SK-N-SH (cell line): ENCODE measurements around the gene TAF6. TPM values are rescaled to one million over a fixed set of nuclear protein-coding genes. Genes with fewer than 3 reads are reported as not detected.

Experiments used
- CTCF ChIA-PET: fragments of 300-600, 350-600 bp; formaldehyde crosslinking; extraction: SDS; loops from one replicate; lab custom pipeline; 2021; lab: Yijun Ruan, JAX
- POLR2A ChIA-PET: fragments of 350-600 bp; sonication (Branson Sonifier 250); formaldehyde crosslinking; extraction: SDS; loops from one replicate; lab custom pipeline; 2020; ENCODE audit warnings: antibody characterized with exemption, inconsistent platforms; lab: Yijun Ruan, JAX
- DNase-seq: peaks from one replicate; pipeline ENCODE4 v3.0.0; 2012
- H2AFZ ChIP-seq: fragments of 200-600 bp; sonication (generic); 2 replicates; pipeline ENCODE4 v1.8.1; 2016; ENCODE audit warnings: antibody characterized with exemption, mild to moderate bottlenecking, low read depth
- H3F3A ChIP-seq: fragments of 200-600 bp; sonication (generic); replicated peaks from 2 replicates; pipeline ENCODE3; 2016; ENCODE audit warnings: antibody characterized with exemption, mild to moderate bottlenecking; ENCODE audit not compliant: insufficient read depth
- H3K27ac ChIP-seq, 2 experiments: fragments of 200-500 bp in 1 of 2; fragments of 200-600 bp in 1 of 2; sonication (Bioruptor generic) in 1 of 2; sonication (generic), shearing (Covaris generic) in 1 of 2; 2 replicates each; pipeline versions ENCODE4 v1.5.1 to v1.6.1; 2014 to 2016; ENCODE audit warnings: low read depth in 2 of 2, inconsistent platforms in 1 of 2, low read length in 1 of 2, mild to moderate bottlenecking in 1 of 2, mixed read lengths in 1 of 2
- H3K27me3 ChIP-seq: fragments of 200-600 bp; sonication (generic), shearing (Covaris generic); 2 replicates; pipeline ENCODE4 v1.6.1; 2016; ENCODE audit warnings: mixed run types; ENCODE audit not compliant: insufficient read depth
- H3K36me3 ChIP-seq, 2 experiments: fragments of 200-500 bp in 1 of 2; fragments of 200-600 bp in 1 of 2; sonication (Bioruptor generic) in 1 of 2; sonication (generic) in 1 of 2; replicated peaks in 1 of 2; 2 replicates each; pipeline versions ENCODE3 to v1.5.1; 2014 to 2016; ENCODE audit warnings: low read length in 1 of 2, mild to moderate bottlenecking in 1 of 2; ENCODE audit not compliant: insufficient read depth in 2 of 2, control insufficient read depth in 1 of 2
- H3K4me1 ChIP-seq, 2 experiments: fragments of 200-500 bp in 1 of 2; fragments of 200-600 bp in 1 of 2; sonication (Bioruptor generic) in 1 of 2; sonication (generic), shearing (Covaris generic) in 1 of 2; 2 replicates each; pipeline versions ENCODE4 v1.5.1 to v1.6.1; 2014 to 2016; ENCODE audit warnings: low read depth in 1 of 2, low read length in 1 of 2, mixed run types in 1 of 2; ENCODE audit not compliant: insufficient read depth in 2 of 2, control insufficient read depth in 1 of 2
- H3K4me2 ChIP-seq: fragments of 200-600 bp; sonication (generic), shearing (Covaris generic); 2 replicates; pipeline ENCODE4 v1.6.1; 2017; ENCODE audit warnings: mixed run types
- H3K4me3 ChIP-seq, 2 experiments: fragments of 200-500 bp in 1 of 2; fragments of 200-600 bp in 1 of 2; sonication (Bioruptor generic) in 1 of 2; sonication (generic), shearing (Covaris generic) in 1 of 2; 2 replicates each; pipeline versions ENCODE4 v1.5.1 to v1.8.1; 2014 to 2016; ENCODE audit warnings: low read depth in 2 of 2, inconsistent platforms in 1 of 2, low read length in 1 of 2, mild to moderate bottlenecking in 1 of 2, mixed read lengths in 1 of 2, moderate library complexity in 1 of 2
- H3K79me2 ChIP-seq: fragments of 200-600 bp; sonication (generic); 2 replicates; pipeline ENCODE4 v1.8.1; 2017; ENCODE audit warnings: mild to moderate bottlenecking; ENCODE audit not compliant: insufficient read depth
- H3K9ac ChIP-seq: fragments of 200-600 bp; sonication (generic); 2 replicates; pipeline ENCODE4 v1.6.1; 2017; ENCODE audit warnings: mixed run types
- H3K9me2 ChIP-seq: fragments of 200-600 bp; sonication (generic); 2 replicates; pipeline ENCODE4 v1.6.1; 2017; ENCODE audit warnings: mixed run types
- H3K9me3 ChIP-seq: fragments of 200-600 bp; sonication (generic); 2 replicates; pipeline ENCODE4 v1.6.1; 2017; ENCODE audit warnings: mixed run types, mild to moderate bottlenecking, moderate library complexity
- H4K20me1 ChIP-seq: fragments of 200-600 bp; sonication (generic); 2 replicates; pipeline ENCODE4 v1.6.1; 2017; ENCODE audit warnings: mild to moderate bottlenecking, mixed run types; ENCODE audit not compliant: insufficient read depth
- CTCF ChIP-seq: fragments of 200-600 bp; sonication (generic); IDR thresholded peaks from 2 replicates; pipeline ENCODE4 v1.6.1; 2017; ENCODE audit warnings: antibody characterized with exemption, mild to moderate bottlenecking, moderate library complexity
- ELF1 ChIP-seq: IDR thresholded peaks from 2 replicates; pipeline ENCODE4 v1.4.0; 2012
- FOSL2 ChIP-seq: IDR thresholded peaks from 2 replicates; pipeline ENCODE4 v1.4.0; 2012; ENCODE audit warnings: low read depth, mild to moderate bottlenecking, moderate library complexity, borderline replicate concordance
- FOXJ3 ChIP-seq: sonication (generic); formaldehyde crosslinking; IDR thresholded peaks from 2 replicates; pipeline ENCODE4 v1.5.1; 2020; ENCODE audit warnings: mild to moderate bottlenecking, missing genetic modification reagents
- IRF3 ChIP-seq: fragments of 150-350 bp; IDR thresholded peaks from 2 replicates; pipeline ENCODE4 v1.6.1; 2016; ENCODE audit warnings: mild to moderate bottlenecking, low read depth, low read length
- JUND ChIP-seq: IDR thresholded peaks from 2 replicates; pipeline ENCODE4 v1.4.0; 2012
- MAX ChIP-seq: IDR thresholded peaks from 2 replicates; pipeline ENCODE4 v1.4.0; 2012; ENCODE audit warnings: low read depth
- MEF2A ChIP-seq: IDR thresholded peaks from 2 replicates; pipeline ENCODE4 v1.4.0; 2012; ENCODE audit warnings: low read depth, borderline replicate concordance
- MXI1 ChIP-seq: IDR thresholded peaks from 2 replicates; pipeline ENCODE4 v1.6.1; 2012; ENCODE audit warnings: mild to moderate bottlenecking, low read depth, low read length, improper control_type of control experiment
- NFIC ChIP-seq: IDR thresholded peaks from 2 replicates; pipeline ENCODE4 v1.4.0; 2012; ENCODE audit warnings: borderline replicate concordance
- NRF1 ChIP-seq: IDR thresholded peaks from 2 replicates; pipeline ENCODE4 v1.6.1; 2012; ENCODE audit warnings: low read depth, mild to moderate bottlenecking, low read length
- PBX3 ChIP-seq: IDR thresholded peaks from 2 replicates; pipeline ENCODE4; 2012
- POLR2AphosphoS5 ChIP-seq: IDR thresholded peaks from 2 replicates; pipeline ENCODE4 v1.6.1; 2012; ENCODE audit warnings: low read depth, low read length
- RAD21 ChIP-seq: IDR thresholded peaks from 2 replicates; pipeline ENCODE4 v1.6.1; 2012; ENCODE audit warnings: mild to moderate bottlenecking, low read length
- RCOR1 ChIP-seq: fragments of 150-350 bp; IDR thresholded peaks from 2 replicates; pipeline ENCODE4 v1.6.1; 2017; ENCODE audit warnings: antibody characterized with exemption, low read length
- REST ChIP-seq: IDR thresholded peaks from 2 replicates; pipeline ENCODE4 v1.6.1; 2012; ENCODE audit warnings: mild to moderate bottlenecking, low read depth, low read length, moderate library complexity
- RFX5 ChIP-seq: IDR thresholded peaks from 2 replicates; pipeline ENCODE4 v1.6.1; 2012; ENCODE audit warnings: mild to moderate bottlenecking, improper control_type of control experiment, low read length
- TEAD4 ChIP-seq: IDR thresholded peaks from 2 replicates; pipeline ENCODE4 v1.4.0; 2012; ENCODE audit warnings: mild to moderate bottlenecking, borderline replicate concordance; ENCODE audit not compliant: insufficient read depth
- USF1 ChIP-seq: IDR thresholded peaks from 2 replicates; pipeline ENCODE4 v1.4.0; 2012; ENCODE audit warnings: low read depth, borderline replicate concordance
- WGBS: methylation state at CpG from one replicate; pipeline ENCODE4 v1.1.6; 2017; ENCODE audit warnings: low lambda C conversion rate; 5-methylcytosine and 5-hydroxymethylcytosine counted together
- polyA plus RNA-seq, 3 experiments: library from polyadenylated mRNA; depleted of rRNA; stranded (reverse); fragments of >200 nt; gene quantifications; 2 replicates each; pipeline ENCODE4 v1.2.3, GENCODE V29; 2012

TAF6 gene
- polyA plus RNA-seq, 1 of the 3 experiments (the other 2 are of a cell fraction): 70.5 TPM

GRCh38 chr7:100159099-100159623 lies 40.0 kb upstream of the TAF6 start (continued):
- TF ChIP-seq REST: no peak
- no peak for TF ChIP-seq NFIC

- H3K27me3 ChIP-seq: no peaks in the 10 kb centered on the region
- peaks cover 23 to 35% of the 10 kb centered on the region in 2 experiments for H3K36me3 ChIP-seq
- POLR2A ChIA-PET: interaction anchor here (0.6 to 4.3 kb wide), 3 partner anchors 10 to 18 kb away, joined by 4 to 25 read pairs (median 8); partner anchors contain the start of genes GAL3ST4, GPC2, LAMTOR4 and STAG3
- WGBS: 3% methylated on average over 61 of the region's 87 CpGs
- H3K9me2 ChIP-seq: no peaks in the 10 kb centered on the region
- peak within 1 kb of the TSS; percentile 87 to 93 for H3K4me3 ChIP-seq
- peaks cover 8% of the 10 kb centered on the region for H3F3A ChIP-seq
- H3K9me3 ChIP-seq: no peaks in the 10 kb centered on the region
- H2AFZ ChIP-seq: peak within 1 kb of the TSS; percentile 83
- DNase-seq: peak; percentile 100
- H3K4me1 ChIP-seq: peaks cover 11 to 19% of the 10 kb centered on the region in 2 experiments; a peak in 2 of 4 replicates
- H4K20me1 ChIP-seq: peaks cover 20% of the 10 kb centered on the region
- peak within 1 kb of the TSS; percentile 36 to 62 for H3K27ac ChIP-seq
- H3K4me2 ChIP-seq: peak within 1 kb of the TSS; percentile 100
- CTCF ChIA-PET: interaction anchor here (0.7 to 3.9 kb wide), 8 partner anchors 8 to 110 kb away, joined by 3 to 33 read pairs (median 6); partner anchors contain the start of genes GPC2, LAMTOR4 and STAG3
- peak within 1 kb of the TSS; percentile 85 for H3K9ac ChIP-seq
- H3K79me2 ChIP-seq: peaks cover 40% of the 10 kb centered on the region
- TF ChIP-seq MEF2A (no peak), CTCF (no peak), POLR2AphosphoS5 (peak; percentile 96), TEAD4 (peak; percentile 59; the same call in 1 of the 2 replicates), USF1 (no peak), JUND (no peak), IRF3 (no peak), RAD21 (no peak), FOSL2 (no peak), RCOR1 (peak; percentile 33; the same call in 1 of the 2 replicates), MAX (peak; percentile 62; the same call in 1 of the 2 replicates), FOXJ3 (CRISPR knock-in tag) (no peak), PBX3 (0 out of 2 replicates have a peak, but pooled peaks have one; percentile 23), ELF1 (peak; percentile 87), NFIC (no peak), RFX5 (no peak), MXI1 (peak; percentile 72), NRF1 (no peak)
These were observed 39.3 kb upstream of the TAF6 start, which contains the start of gene TRAPPC14 for GRCh38 chr7:100158229-100159098. Gene TRAPPC14 (minus strand): TSS chr7:100158723. CDS start chr7:100158499, 224 bp downstream.
